ENCODE measurements around the gene RANBP3L.
"Not testable (repeated sequence)": the region's sequence is repeated elsewhere in the genome, so short reads cannot be mapped to it uniquely, and the experiment has no call there.

The RANBP3L gene

DNA sequence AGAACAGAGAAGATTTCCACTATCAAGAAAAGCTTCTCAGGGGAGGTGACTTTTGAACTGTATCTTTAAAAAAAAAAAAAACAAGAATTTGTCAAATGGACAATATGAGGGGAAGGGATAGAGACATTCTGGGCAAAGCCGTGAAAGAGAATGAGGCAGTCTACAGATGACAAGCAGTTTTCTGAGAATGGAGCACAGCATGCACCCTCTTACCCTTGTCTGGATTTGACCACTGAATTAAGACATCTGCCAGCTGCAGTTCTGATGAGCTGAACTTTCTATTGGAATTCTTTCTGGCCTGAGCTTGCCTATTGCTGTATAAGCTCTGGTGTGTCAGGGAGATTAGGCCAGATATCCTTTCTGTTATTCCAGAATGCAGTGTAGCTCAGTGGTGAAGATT is 10.3 kb upstream of the RANBP3L start:
- no peaks in the 10 kb centered on the region for H3K9me3 ChIP-seq (ENCODE audit: insufficient read depth, low read depth, low read length)
- H3K27ac ChIP-seq (ENCODE audit: low read depth, low read length), result no peak overlapping the region
- H3K4me3 ChIP-seq (ENCODE audit: low read length), result no peak overlapping the region
- H3K9ac ChIP-seq (ENCODE audit: low read depth, low read length), result no peak overlapping the region
- 37% methylated on average over 1 of the region's 1 CpG for WGBS
- no peaks in the 10 kb centered on the region for H3K36me3 ChIP-seq (ENCODE audit: insufficient read depth, low read length)
- H3K27me3 ChIP-seq (ENCODE audit: insufficient read depth, low read length), result no peaks in the 10 kb centered on the region
- H3K4me1 ChIP-seq (ENCODE audit: insufficient read depth, low read length), result no peaks in the 10 kb centered on the region

DNA sequence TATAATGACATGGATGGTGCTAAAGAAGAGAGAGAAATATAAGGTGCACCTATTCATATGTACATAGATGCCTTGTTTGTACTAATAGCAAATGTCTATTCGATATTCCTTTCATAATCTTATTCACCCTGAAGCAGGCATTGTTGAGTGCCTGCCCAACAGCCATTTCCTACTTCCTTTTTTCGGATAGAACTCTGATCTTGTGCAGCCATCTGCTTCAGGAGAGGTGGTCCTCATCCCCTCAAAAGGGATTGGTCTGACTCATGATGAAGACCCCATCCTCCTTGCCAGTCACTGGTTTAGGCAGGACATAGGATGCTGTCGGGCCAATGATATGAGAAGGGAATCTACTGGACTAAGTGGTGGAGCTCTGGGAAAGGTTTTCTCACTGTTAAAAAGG is 8.4 kb upstream of the RANBP3L start:
- H3K4me1 ChIP-seq (ENCODE audit: insufficient read depth, low read length), result no peaks in the 10 kb centered on the region
- H3K36me3 ChIP-seq (ENCODE audit: insufficient read depth, low read length), result no peaks in the 10 kb centered on the region
- H3K27ac ChIP-seq (ENCODE audit: low read depth, low read length), result no peak overlapping the region
- H3K9me3 ChIP-seq (ENCODE audit: insufficient read depth, low read depth, low read length), result no peaks in the 10 kb centered on the region
- no peaks in the 10 kb centered on the region for H3K27me3 ChIP-seq (ENCODE audit: insufficient read depth, low read length)
- 94% methylated on average over 3 of the region's 3 CpGs for WGBS
- no peak overlapping the region for H3K4me3 ChIP-seq (ENCODE audit: low read length)
- H3K9ac ChIP-seq (ENCODE audit: low read depth, low read length), result no peak overlapping the region

DNA sequence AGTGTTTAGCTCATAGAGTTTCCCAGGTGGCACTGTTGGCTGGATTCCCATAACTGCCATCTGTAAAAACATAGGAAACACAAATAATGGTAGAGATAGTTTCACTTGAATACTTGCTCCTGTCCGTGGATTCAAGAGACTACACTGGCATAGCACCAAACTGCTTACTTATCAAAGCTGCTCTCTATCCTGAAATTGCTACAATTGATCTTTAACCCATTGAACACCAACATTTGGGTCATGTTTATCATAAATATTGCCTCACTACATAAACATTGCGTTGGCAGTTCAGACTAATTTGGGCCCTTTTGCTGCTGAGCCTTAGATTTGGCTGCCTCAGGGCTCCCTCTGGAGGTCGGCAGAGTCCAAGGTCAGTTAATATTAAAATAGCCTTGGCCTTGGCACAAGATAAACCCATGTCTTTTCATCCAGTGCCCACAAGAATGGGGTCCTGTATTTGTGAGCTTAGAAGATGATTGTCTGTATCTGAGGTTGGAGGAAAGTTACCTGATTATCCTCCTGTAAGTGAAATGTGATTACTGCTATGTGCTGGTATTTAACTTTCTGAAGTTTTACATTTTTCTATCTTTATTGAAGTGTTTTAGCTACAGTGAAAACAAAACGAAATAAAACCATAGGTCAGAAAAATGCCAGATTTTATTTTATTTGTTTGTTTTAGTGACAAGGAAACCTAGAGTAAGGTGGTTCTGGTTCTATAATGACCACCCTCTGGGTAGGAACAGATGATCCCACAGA is 4.0 kb upstream of the RANBP3L start:
- H3K27me3 ChIP-seq (ENCODE audit: insufficient read depth, low read length), result no peaks in the 10 kb centered on the region
- H3K9me3 ChIP-seq (ENCODE audit: insufficient read depth, low read depth, low read length), result no peaks in the 10 kb centered on the region
- H3K4me3 ChIP-seq (ENCODE audit: low read length), result no peak overlapping the region
- no peaks in the 10 kb centered on the region; the same call in 1 of the 2 replicates for H3K4me1 ChIP-seq (ENCODE audit: insufficient read depth, low read length)
- no peak overlapping the region for H3K9ac ChIP-seq (ENCODE audit: low read depth, low read length)
- WGBS, result 62% methylated on average over 4 of the region's 4 CpGs
- H3K36me3 ChIP-seq (ENCODE audit: insufficient read depth, low read length), result no peaks in the 10 kb centered on the region
- H3K27ac ChIP-seq (ENCODE audit: low read depth, low read length), result no peak overlapping the region

DNA sequence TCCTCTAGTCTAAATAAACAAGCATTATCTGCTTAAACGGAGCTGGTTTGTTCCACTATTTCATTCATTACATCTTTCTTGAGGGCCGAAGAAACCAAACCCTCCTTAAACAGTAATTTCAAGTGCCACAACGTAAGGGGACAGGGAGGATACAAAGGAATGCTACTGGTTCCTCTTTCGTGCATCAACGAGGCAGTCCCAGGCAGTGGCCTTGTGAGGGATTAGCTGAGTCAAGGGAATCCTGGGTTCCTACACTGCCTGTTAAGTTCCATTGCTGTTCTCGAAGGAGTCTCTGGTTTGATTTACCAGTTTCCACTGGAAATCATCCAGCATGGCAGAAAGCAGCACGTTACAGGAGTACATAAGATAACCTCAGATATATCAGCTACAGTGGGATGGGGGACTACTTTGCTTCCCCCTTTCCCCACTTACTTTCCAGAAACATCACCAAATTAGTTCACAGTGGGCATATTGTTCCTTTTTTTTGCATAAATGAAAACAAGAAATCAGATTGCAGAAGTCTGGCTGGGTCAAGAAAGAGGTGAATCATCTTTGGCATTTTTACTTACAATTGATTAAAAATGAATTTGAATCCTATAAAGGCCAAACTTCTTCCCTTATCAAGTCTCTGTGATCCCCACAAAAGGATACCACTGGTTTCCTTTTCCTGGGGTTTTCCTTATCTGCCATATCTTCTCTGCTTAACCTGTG is 2.5 kb upstream of the RANBP3L start:
- no peak overlapping the region for H3K9ac ChIP-seq (ENCODE audit: low read depth, low read length)
- no peak overlapping the region for H3K4me3 ChIP-seq (ENCODE audit: low read length)
- H3K4me1 ChIP-seq (ENCODE audit: insufficient read depth, low read length), result no peaks in the 10 kb centered on the region; the same call in 1 of the 2 replicates
- H3K27me3 ChIP-seq (ENCODE audit: insufficient read depth, low read length), result no peaks in the 10 kb centered on the region
- no peaks in the 10 kb centered on the region for H3K9me3 ChIP-seq (ENCODE audit: insufficient read depth, low read depth, low read length)
- H3K27ac ChIP-seq (ENCODE audit: low read depth, low read length), result no peak overlapping the region
- H3K36me3 ChIP-seq (ENCODE audit: insufficient read depth, low read length), result no peaks in the 10 kb centered on the region
- 86% methylated on average over 7 of the region's 7 CpGs for WGBS

DNA sequence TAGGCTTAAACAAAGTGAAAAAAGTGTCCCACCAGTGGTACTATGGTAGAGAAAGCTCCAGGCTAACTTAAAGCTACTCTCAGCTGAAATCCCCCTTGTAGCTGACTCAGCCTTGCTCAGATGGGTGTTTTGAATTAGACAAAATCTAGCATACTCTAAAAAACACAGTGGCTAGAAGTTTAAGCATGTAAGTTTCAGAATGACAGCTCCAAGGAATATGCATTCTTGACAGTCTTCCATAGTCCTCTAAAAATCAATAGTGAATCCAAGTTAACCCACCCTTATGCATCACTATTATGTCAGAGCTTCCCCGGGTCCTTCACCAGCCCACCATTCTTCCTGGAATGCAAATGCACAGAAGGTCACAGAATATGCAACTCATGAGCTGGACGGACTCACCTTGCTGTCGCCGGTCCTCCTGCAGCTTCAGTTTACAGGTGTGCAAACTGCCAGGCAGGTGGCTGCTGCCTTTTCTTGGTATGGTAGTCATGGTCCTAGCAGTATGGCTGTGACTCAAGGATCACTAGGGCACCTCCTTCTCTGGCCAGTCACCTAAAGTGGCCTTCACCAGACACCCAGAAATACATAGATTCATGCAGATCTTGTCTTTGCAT is 668 bp downstream of the RANBP3L start:
- no peak overlapping the region for H3K4me3 ChIP-seq (ENCODE audit: low read length)
- no peaks in the 10 kb centered on the region; the same call in 1 of the 2 replicates for H3K4me1 ChIP-seq (ENCODE audit: insufficient read depth, low read length)
- H3K36me3 ChIP-seq (ENCODE audit: insufficient read depth, low read length), result no peaks in the 10 kb centered on the region
- no peaks in the 10 kb centered on the region for H3K9me3 ChIP-seq (ENCODE audit: insufficient read depth, low read depth, low read length)
- H3K27ac ChIP-seq (ENCODE audit: low read depth, low read length), result no peak overlapping the region
- no peaks in the 10 kb centered on the region for H3K27me3 ChIP-seq (ENCODE audit: insufficient read depth, low read length)
- WGBS, result 80% methylated on average over 4 of the region's 4 CpGs
- no peak overlapping the region for H3K9ac ChIP-seq (ENCODE audit: low read depth, low read length)

DNA sequence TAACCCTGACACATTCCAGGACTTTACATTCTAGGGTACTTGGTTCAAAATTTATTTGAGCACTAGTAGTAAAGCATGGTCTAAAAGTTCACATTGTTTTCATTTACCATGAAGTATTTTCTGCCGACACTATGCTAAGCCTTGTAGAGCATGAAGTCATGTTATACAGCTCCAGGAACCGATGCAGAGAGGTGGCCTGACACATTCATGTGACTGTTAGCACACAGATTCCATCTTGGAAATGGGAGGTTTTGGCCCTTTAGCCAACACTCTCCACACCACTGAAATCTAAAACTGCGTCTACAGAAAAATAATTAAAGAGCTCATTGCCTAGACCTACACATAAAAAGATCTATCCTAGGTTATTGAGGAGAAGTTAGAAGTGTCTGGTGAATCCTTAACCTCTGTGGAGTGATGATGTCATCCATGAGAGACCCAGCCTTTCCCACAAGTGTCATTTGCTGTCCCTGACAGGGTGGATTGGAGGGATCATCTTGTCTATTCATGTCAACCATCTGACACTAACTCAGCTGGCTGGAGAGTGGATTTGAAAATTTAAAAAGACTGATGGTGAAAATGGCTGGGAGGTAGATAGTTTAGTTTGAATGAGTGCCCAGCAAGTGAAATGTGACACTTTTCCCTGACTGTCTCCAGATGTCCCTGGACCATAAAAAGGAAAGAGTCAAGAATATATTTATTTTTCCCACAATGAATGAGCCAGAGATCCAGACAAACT is 1.3 kb downstream of the RANBP3L start:
- Histone ChIP-seq H3K4me3 (ENCODE audit: low read length) (no peak overlapping the region), H3K4me1 (ENCODE audit: insufficient read depth, low read length) (no peaks in the 10 kb centered on the region; the same call in 1 of the 2 replicates), H3K9me3 (ENCODE audit: insufficient read depth, low read depth, low read length) (no peaks in the 10 kb centered on the region), H3K36me3 (ENCODE audit: insufficient read depth, low read length) (no peaks in the 10 kb centered on the region), H3K27me3 (ENCODE audit: insufficient read depth, low read length) (no peaks in the 10 kb centered on the region), H3K27ac (ENCODE audit: low read depth, low read length) (no peak overlapping the region), H3K9ac (ENCODE audit: low read depth, low read length) (no peak overlapping the region)
- 91% methylated on average over 2 of the region's 3 CpGs for WGBS

DNA sequence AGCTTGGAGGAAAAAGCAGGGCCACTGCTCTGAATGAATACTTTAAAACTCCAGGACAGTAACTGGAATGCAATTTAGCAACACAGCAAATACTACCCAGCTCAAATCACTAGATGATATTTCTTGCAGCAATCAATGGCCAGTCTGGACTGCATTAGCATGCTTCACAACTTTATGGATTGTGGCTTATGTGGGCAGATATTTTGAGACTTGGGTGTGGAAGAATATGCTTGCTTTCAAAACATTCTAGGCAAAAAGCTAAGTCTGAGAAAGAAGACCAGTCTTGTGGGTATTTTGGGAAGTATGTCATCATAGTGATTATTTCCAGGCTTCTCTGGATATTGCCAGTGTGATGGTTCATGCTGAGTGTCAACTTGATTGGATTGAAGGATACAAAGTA is 3.1 kb downstream of the RANBP3L start:
- H3K9me3 ChIP-seq (ENCODE audit: insufficient read depth, low read depth, low read length), result no peaks in the 10 kb centered on the region
- H3K27ac ChIP-seq (ENCODE audit: low read depth, low read length), result no peak overlapping the region
- no peak overlapping the region for H3K4me3 ChIP-seq (ENCODE audit: low read length)
- no peak overlapping the region for H3K9ac ChIP-seq (ENCODE audit: low read depth, low read length)
- H3K36me3 ChIP-seq (ENCODE audit: insufficient read depth, low read length), result no peaks in the 10 kb centered on the region
- H3K4me1 ChIP-seq (ENCODE audit: insufficient read depth, low read length), result no peaks in the 10 kb centered on the region; the same call in 1 of the 2 replicates
- no peaks in the 10 kb centered on the region for H3K27me3 ChIP-seq (ENCODE audit: insufficient read depth, low read length)

DNA sequence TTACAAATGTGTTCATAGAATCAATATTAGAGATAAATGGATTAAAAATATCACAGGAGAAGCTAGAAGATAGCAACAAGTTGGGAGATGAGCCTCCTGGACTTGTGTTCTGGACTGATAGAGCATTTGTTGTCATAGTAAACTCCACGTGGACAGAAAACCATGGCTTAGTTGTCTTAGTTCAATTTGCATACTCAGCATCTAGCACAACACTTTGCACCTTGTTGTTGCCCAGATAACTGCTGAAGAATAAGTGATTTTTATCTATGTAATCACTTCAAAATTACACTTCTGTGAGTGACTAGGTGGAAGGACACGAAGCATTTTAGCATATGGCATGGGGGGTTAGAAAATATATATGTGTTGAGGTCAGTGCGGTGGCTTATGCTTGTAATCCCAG is 4.0 kb downstream of the RANBP3L start:
- Histone ChIP-seq H3K4me3 (ENCODE audit: low read length) (no peak overlapping the region), H3K27me3 (ENCODE audit: insufficient read depth, low read length) (no peaks in the 10 kb centered on the region), H3K4me1 (ENCODE audit: insufficient read depth, low read length) (no peaks in the 10 kb centered on the region; the same call in 1 of the 2 replicates), H3K27ac (ENCODE audit: low read depth, low read length) (no peak overlapping the region), H3K9me3 (ENCODE audit: insufficient read depth, low read depth, low read length) (no peaks in the 10 kb centered on the region), H3K36me3 (ENCODE audit: insufficient read depth, low read length) (no peaks in the 10 kb centered on the region), H3K9ac (ENCODE audit: low read depth, low read length) (no peak overlapping the region)
- WGBS, result 81% methylated on average over 3 of the region's 3 CpGs

DNA sequence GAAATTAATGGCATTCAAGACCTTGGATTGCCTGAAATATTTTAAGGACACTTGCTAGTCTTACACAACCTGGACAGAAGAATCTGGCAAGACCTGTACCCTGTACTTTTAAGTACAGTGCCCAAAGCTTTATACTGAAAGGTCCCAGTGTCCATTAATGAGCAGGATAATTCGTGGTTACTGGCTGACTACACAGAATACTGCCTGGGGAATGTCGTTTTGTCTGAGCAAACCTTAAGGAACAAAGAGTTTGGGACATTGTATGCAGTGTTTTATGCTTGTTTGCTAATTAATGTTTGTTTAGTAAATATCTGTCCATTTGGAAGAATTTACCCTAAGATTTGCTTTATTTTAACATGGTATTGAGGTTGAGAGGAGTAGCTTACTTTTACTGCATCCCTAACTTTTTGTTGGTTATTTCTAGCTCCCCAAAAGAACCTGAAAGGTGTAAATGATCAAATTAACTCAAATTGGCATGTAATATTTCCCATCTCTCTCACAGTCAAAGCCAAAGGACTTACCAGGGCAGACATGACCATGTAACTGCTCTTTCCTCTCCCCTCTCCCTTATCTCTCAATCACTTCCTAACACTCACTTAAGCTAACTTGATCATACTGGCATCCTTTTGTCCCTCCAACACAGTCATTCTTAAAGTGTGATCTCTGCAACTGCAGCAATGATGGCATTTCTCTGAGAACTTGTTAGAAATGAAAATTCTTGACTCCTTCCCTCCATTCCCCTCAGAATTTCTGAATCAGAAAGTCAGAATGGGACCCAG is 15.7 kb downstream of the RANBP3L start:
- 82% methylated on average over 2 of the region's 2 CpGs for WGBS
- H3K36me3 ChIP-seq (ENCODE audit: insufficient read depth, low read length), result no peaks in the 10 kb centered on the region
- no peak overlapping the region for H3K9ac ChIP-seq (ENCODE audit: low read depth, low read length)
- H3K27me3 ChIP-seq (ENCODE audit: insufficient read depth, low read length), result no peaks in the 10 kb centered on the region
- no peaks in the 10 kb centered on the region for H3K4me1 ChIP-seq (ENCODE audit: insufficient read depth, low read length)
- H3K4me3 ChIP-seq (ENCODE audit: low read length), result no peak overlapping the region
- H3K27ac ChIP-seq (ENCODE audit: low read depth, low read length), result no peak overlapping the region
- H3K9me3 ChIP-seq (ENCODE audit: insufficient read depth, low read depth, low read length), result no peaks in the 10 kb centered on the region

DNA sequence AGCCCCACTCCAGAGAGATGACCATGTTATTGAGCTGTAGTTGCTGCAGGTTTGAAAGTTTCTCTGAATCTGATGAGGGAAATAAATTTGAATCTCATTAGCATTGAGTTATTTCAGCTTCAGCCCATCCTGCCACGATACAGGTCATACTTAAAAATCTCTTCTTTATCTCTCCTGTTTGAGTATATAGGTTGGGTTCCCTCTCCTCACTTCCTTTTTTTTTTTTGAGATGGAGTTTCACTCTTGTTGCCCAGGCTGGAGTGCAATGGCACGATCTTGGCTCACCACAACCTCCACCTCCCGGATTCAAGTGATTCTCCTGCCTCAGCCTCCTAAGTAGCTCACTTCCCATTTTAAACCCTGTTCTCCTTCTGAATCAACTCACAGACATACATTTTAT is 17.9 kb downstream of the RANBP3L start:
- not testable (repeated sequence) for H3K27me3 ChIP-seq (ENCODE audit: insufficient read depth, low read length); H3K4me3 ChIP-seq (ENCODE audit: low read length); H3K9ac ChIP-seq (ENCODE audit: low read depth, low read length); H3K27ac ChIP-seq (ENCODE audit: low read depth, low read length); H3K9me3 ChIP-seq (ENCODE audit: insufficient read depth, low read depth, low read length); H3K4me1 ChIP-seq (ENCODE audit: insufficient read depth, low read length); H3K36me3 ChIP-seq (ENCODE audit: insufficient read depth, low read length)
- WGBS, result 93% methylated on average over 2 of the region's 3 CpGs

All from HUES64 (cell line).